DOHH2 (cell line): ENCODE measurements around the gene BSN.

ENCODE experiments used
- H3F3A ChIP-seq: fragments of 200-600 bp; sonication (generic), shearing (Covaris generic); 2 replicates; pipeline ENCODE4 v1.6.0; 2016; ENCODE audit warnings: antibody characterized with exemption, mild to moderate bottlenecking; ENCODE audit not compliant: control insufficient read depth, insufficient read depth
- H3K27ac ChIP-seq: fragments of 200-600 bp; sonication (generic); 2 replicates; pipeline ENCODE4 v1.5.1; 2014; ENCODE audit warnings: low read depth, mild to moderate bottlenecking, low read length, moderate library complexity
- H3K27me3 ChIP-seq: fragments of 200-600 bp; sonication (generic); 2 replicates; pipeline ENCODE4 v1.6.1; 2014; ENCODE audit warnings: mild to moderate bottlenecking, low read length, mixed read lengths; ENCODE audit not compliant: control insufficient read depth
- H3K36me3 ChIP-seq: fragments of 200-600 bp; sonication (generic); 2 replicates; pipeline ENCODE4 v1.6.1; 2014; ENCODE audit warnings: mild to moderate bottlenecking, low read length, moderate library complexity, mixed read lengths; ENCODE audit not compliant: control insufficient read depth
- H3K4me1 ChIP-seq: fragments of 200-600 bp; sonication (generic); 2 replicates; pipeline ENCODE4 v1.6.1; 2014; ENCODE audit warnings: mild to moderate bottlenecking, low read length, mixed read lengths; ENCODE audit not compliant: control insufficient read depth
- H3K4me2 ChIP-seq: fragments of 200-600 bp; sonication (generic); 2 replicates; pipeline ENCODE4 v1.6.0; 2014; ENCODE audit warnings: mild to moderate bottlenecking, low read length, moderate library complexity
- H3K4me3 ChIP-seq: fragments of 200-600 bp; sonication (generic); 2 replicates; pipeline ENCODE4 v1.5.1; 2014; ENCODE audit warnings: mild to moderate bottlenecking, low read length, mixed read lengths
- H3K79me2 ChIP-seq: fragments of 200-600 bp; sonication (generic); 2 replicates; pipeline ENCODE4 v1.6.1; 2014; ENCODE audit warnings: mild to moderate bottlenecking, low read length, mixed read lengths; ENCODE audit not compliant: control insufficient read depth
- H3K9me2 ChIP-seq: fragments of 200-600 bp; sonication (generic); replicated peaks from 2 replicates; pipeline ENCODE4 v1.6.1; 2014; ENCODE audit warnings: mild to moderate bottlenecking, low read length, mixed read lengths; ENCODE audit not compliant: control insufficient read depth
- H3K9me3 ChIP-seq: fragments of 200-600 bp; sonication (generic); 2 replicates; pipeline ENCODE4 v1.6.1; 2014; ENCODE audit warnings: antibody characterized with exemption, low read length, mixed read lengths; ENCODE audit not compliant: control insufficient read depth, insufficient read depth
- H4K20me1 ChIP-seq: fragments of 200-600 bp; sonication (generic); 2 replicates; pipeline ENCODE4 v1.6.0; 2014; ENCODE audit warnings: low read depth, mild to moderate bottlenecking, antibody characterized with exemption, low read length, moderate library complexity; ENCODE audit not compliant: control insufficient read depth, insufficient read depth
- CTCF ChIP-seq: fragments of 200-600 bp; sonication (generic); IDR thresholded peaks from one replicate; pipeline ENCODE4 v1.5.1; 2014; ENCODE audit warnings: antibody characterized with exemption, mild to moderate bottlenecking, low read depth, low read length; ENCODE audit not compliant: poor library complexity, severe bottlenecking
- EZH2phosphoT487 ChIP-seq: fragments of 200-600 bp; sonication (generic); IDR thresholded peaks from 2 replicates; pipeline ENCODE4 v1.6.1; 2017; ENCODE audit warnings: borderline replicate concordance, mild to moderate bottlenecking, antibody characterized with exemption, low read length, moderate library complexity, mixed read lengths

BSN gene

GRCh38 chr3:49662720-49663413 is 108.6 kb downstream of the BSN start:
- H3K36me3 ChIP-seq, result no peaks in the 10 kb centered on the region
- H3K9me3 ChIP-seq, result no peaks in the 10 kb centered on the region
- no peaks in the 10 kb centered on the region for H3K27me3 ChIP-seq
- no peaks in the 10 kb centered on the region for H3K79me2 ChIP-seq
- no peaks in the 10 kb centered on the region for H3K9me2 ChIP-seq
- TF ChIP-seq EZH2phosphoT487, result no peak
- TF ChIP-seq CTCF, result no peak
- no peaks in the 10 kb centered on the region for H3F3A ChIP-seq
- no peaks in the 10 kb centered on the region for H3K4me1 ChIP-seq
- H3K4me3 ChIP-seq, result no peak overlapping the region
- H4K20me1 ChIP-seq, result no peaks in the 10 kb centered on the region
- no peak overlapping the region for H3K27ac ChIP-seq
- no peak overlapping the region for H3K4me2 ChIP-seq

GRCh38 chr3:49663831-49664230 is 109.6 kb downstream of the BSN start:
- Histone ChIP-seq H4K20me1 (no peaks in the 10 kb centered on the region), H3K4me2 (no peak overlapping the region), H3K9me2 (no peaks in the 10 kb centered on the region), H3K27ac (no peak overlapping the region), H3K4me3 (no peak overlapping the region), H3K9me3 (no peaks in the 10 kb centered on the region), H3K27me3 (no peaks in the 10 kb centered on the region), H3F3A (no peaks in the 10 kb centered on the region), H3K4me1 (no peaks in the 10 kb centered on the region), H3K36me3 (no peaks in the 10 kb centered on the region), H3K79me2 (no peaks in the 10 kb centered on the region)
- no peak for TF ChIP-seq EZH2phosphoT487

- H4K20me1 ChIP-seq, result no peaks in the 10 kb centered on the region
- H3F3A ChIP-seq, result no peaks in the 10 kb centered on the region
- no peak overlapping the region for H3K27ac ChIP-seq
- no peaks in the 10 kb centered on the region for H3K27me3 ChIP-seq
- no peak overlapping the region for H3K4me2 ChIP-seq
- no peaks in the 10 kb centered on the region for H3K79me2 ChIP-seq
- TF ChIP-seq CTCF (no peak), EZH2phosphoT487 (no peak)
- no peaks in the 10 kb centered on the region for H3K4me1 ChIP-seq
- H3K9me3 ChIP-seq, result no peaks in the 10 kb centered on the region
- no peaks in the 10 kb centered on the region for H3K36me3 ChIP-seq
- no peaks in the 10 kb centered on the region for H3K9me2 ChIP-seq
- no peak overlapping the region for H3K4me3 ChIP-seq
Observed at GRCh38 chr3:49664300-49664699, 110.0 kb downstream of the BSN start.

- no peaks in the 10 kb centered on the region for H3K9me3 ChIP-seq
- H4K20me1 ChIP-seq, result no peaks in the 10 kb centered on the region
- H3K79me2 ChIP-seq, result no peaks in the 10 kb centered on the region
- H3K27ac ChIP-seq, result no peak overlapping the region
- H3K9me2 ChIP-seq, result no peaks in the 10 kb centered on the region
- H3K4me1 ChIP-seq, result no peaks in the 10 kb centered on the region
- H3F3A ChIP-seq, result no peaks in the 10 kb centered on the region
- H3K27me3 ChIP-seq, result no peaks in the 10 kb centered on the region
- H3K4me2 ChIP-seq, result no peak overlapping the region
- H3K36me3 ChIP-seq, result no peaks in the 10 kb centered on the region
- no peak overlapping the region for H3K4me3 ChIP-seq
- TF ChIP-seq CTCF, result no peak
- no peak for TF ChIP-seq EZH2phosphoT487
Observed at GRCh38 chr3:49665822-49666519, 111.7 kb downstream of the BSN start.
